ENCODE measurements around the gene FAM120B.
A peak's percentile ranks its signal among the peaks of the same experiment; 100 is the strongest.
"Not testable (repeated sequence)": the region's sequence is repeated elsewhere in the genome, so short reads cannot be mapped to it uniquely, and the experiment has no call there.

FAM120B gene

GRCh38 chr6:170306324-170307079 lies at the start of gene FAM120B:
Gene FAM120B, plus strand, starts transcription at chr6:170306758. Its CDS starts 10,633 bp downstream, at chr6:170317391.
- peak; percentile 91 for DNase-seq (ENCODE audit: low read depth)

GRCh38 chr6:170257376-170257775 lies 49.2 kb upstream of the FAM120B start:
- DNase-seq (ENCODE audit: low read depth) = no peak

- no peak for DNase-seq (ENCODE audit: low read depth)
Observed at GRCh38 chr6:170258407-170258806, 48.2 kb upstream of the FAM120B start.

- DNase-seq (ENCODE audit: low read depth) = no peak
Observed at GRCh38 chr6:170259278-170259677, 47.3 kb upstream of the FAM120B start.

- no peak for DNase-seq (ENCODE audit: low read depth)
Observed at GRCh38 chr6:170260686-170261085, 45.9 kb upstream of the FAM120B start.

GRCh38 chr6:170261643-170262488 lies 44.7 kb upstream of the FAM120B start:
- no peak for DNase-seq (ENCODE audit: low read depth)

- no peak for DNase-seq (ENCODE audit: low read depth)
Observed at GRCh38 chr6:170262489-170263088, 44.0 kb upstream of the FAM120B start.

- DNase-seq (ENCODE audit: low read depth) = no peak
Observed at GRCh38 chr6:170263410-170263809, 43.1 kb upstream of the FAM120B start.

- no peak for DNase-seq (ENCODE audit: low read depth)
Observed at GRCh38 chr6:170264086-170264485, 42.5 kb upstream of the FAM120B start.

- not testable (repeated sequence) for DNase-seq (ENCODE audit: low read depth)
Observed at GRCh38 chr6:170264644-170265043, 41.9 kb upstream of the FAM120B start.

GRCh38 chr6:170265655-170266054 lies 40.9 kb upstream of the FAM120B start:
- DNase-seq (ENCODE audit: low read depth) = no peak

- no peak for DNase-seq (ENCODE audit: low read depth)
Observed at GRCh38 chr6:170266061-170266825, 40.3 kb upstream of the FAM120B start.

GRCh38 chr6:170267688-170268087 lies 38.9 kb upstream of the FAM120B start:
- DNase-seq (ENCODE audit: low read depth) = no peak

GRCh38 chr6:170268216-170269129 lies 38.1 kb upstream of the FAM120B start:
- no peak for DNase-seq (ENCODE audit: low read depth)

- DNase-seq (ENCODE audit: low read depth) = no peak
Observed at GRCh38 chr6:170269151-170269845, 37.3 kb upstream of the FAM120B start.

GRCh38 chr6:170269846-170270541 lies 36.6 kb upstream of the FAM120B start:
- DNase-seq (ENCODE audit: low read depth) = no peak

- DNase-seq (ENCODE audit: low read depth) = no peak
Observed at GRCh38 chr6:170270984-170271593, 35.5 kb upstream of the FAM120B start.

- no peak for DNase-seq (ENCODE audit: low read depth)
Observed at GRCh38 chr6:170271771-170272314, 34.7 kb upstream of the FAM120B start.

All from amniotic epithelial cell (primary cell).